T-helper 2 cell treated with Interferon-gamma antibody and Interleukin-4, amounts not matched to agents 5 μg/mL and 100 μg/mL, for 36 hours (primary cell): ENCODE measurements around the gene SLC22A5.

Experiments
- DNase-seq: peaks from one replicate; pipeline ENCODE4 v3.0.0; 2021; ENCODE audit warnings: low spot score
- H3K27ac Mint-ChIP-seq: one replicate; pipeline ENCODE4 v1.8.0; 2021; ENCODE audit warnings: mild to moderate bottlenecking, mixed read lengths
- H3K27me3 Mint-ChIP-seq: one replicate; pipeline ENCODE4 v1.8.0; 2021; ENCODE audit warnings: low read depth, mixed read lengths
- H3K36me3 Mint-ChIP-seq: one replicate; pipeline ENCODE4 v1.8.0; 2021; ENCODE audit warnings: low read depth, mixed read lengths
- H3K4me1 Mint-ChIP-seq: one replicate; pipeline ENCODE4 v1.8.0; 2021; ENCODE audit warnings: low read depth, mixed read lengths
- H3K4me3 Mint-ChIP-seq: one replicate; pipeline ENCODE4 v1.8.0; 2022; ENCODE audit warnings: mild to moderate bottlenecking, moderate library complexity, mixed read lengths
- H3K9me3 Mint-ChIP-seq: one replicate; pipeline ENCODE4 v1.8.0; 2021; ENCODE audit warnings: mixed read lengths

SLC22A5 gene

GRCh38 chr5:132417889-132418485 is 48.5 kb downstream of the SLC22A5 start:
- peak overlapping the region; percentile 38 for H3K27ac Mint-ChIP-seq
- H3K4me3 Mint-ChIP-seq = no peak overlapping the region
- H3K27me3 Mint-ChIP-seq = no peaks in the 10 kb centered on the region
- H3K36me3 Mint-ChIP-seq = peaks cover 78% of the 10 kb centered on the region
- no peak for DNase-seq
- peaks cover 70% of the 10 kb centered on the region for H3K4me1 Mint-ChIP-seq
- H3K9me3 Mint-ChIP-seq = no peaks in the 10 kb centered on the region

GRCh38 chr5:132418881-132419280 is 49.4 kb downstream of the SLC22A5 start:
- DNase-seq = no peak
- H3K4me1 Mint-ChIP-seq = peaks cover 70% of the 10 kb centered on the region
- peaks cover 77% of the 10 kb centered on the region for H3K36me3 Mint-ChIP-seq
- H3K9me3 Mint-ChIP-seq = no peaks in the 10 kb centered on the region
- H3K27ac Mint-ChIP-seq = peak overlapping the region; percentile 82
- peak overlapping the region; percentile 80 for H3K4me3 Mint-ChIP-seq
- H3K27me3 Mint-ChIP-seq = no peaks in the 10 kb centered on the region

- no peaks in the 10 kb centered on the region for H3K27me3 Mint-ChIP-seq
- H3K4me3 Mint-ChIP-seq = peak overlapping the region; percentile 80
- H3K4me1 Mint-ChIP-seq = peaks cover 70% of the 10 kb centered on the region
- DNase-seq = peak; percentile 68
- no peaks in the 10 kb centered on the region for H3K9me3 Mint-ChIP-seq
- H3K36me3 Mint-ChIP-seq = peaks cover 77% of the 10 kb centered on the region
- peak overlapping the region; percentile 82 for H3K27ac Mint-ChIP-seq
Measured at GRCh38 chr5:132419502-132420468, 50.3 kb downstream of the SLC22A5 start.

- peaks cover 77% of the 10 kb centered on the region for H3K36me3 Mint-ChIP-seq
- no peak for DNase-seq
- H3K27ac Mint-ChIP-seq = peak overlapping the region; percentile 82
- no peaks in the 10 kb centered on the region for H3K9me3 Mint-ChIP-seq
- H3K27me3 Mint-ChIP-seq = no peaks in the 10 kb centered on the region
- peak overlapping the region; percentile 80 for H3K4me3 Mint-ChIP-seq
- peaks cover 77% of the 10 kb centered on the region for H3K4me1 Mint-ChIP-seq
Measured at GRCh38 chr5:132420706-132421272, 51.3 kb downstream of the SLC22A5 start.

- H3K9me3 Mint-ChIP-seq = no peaks in the 10 kb centered on the region
- DNase-seq = no peak
- H3K4me3 Mint-ChIP-seq = peak overlapping the region; percentile 80
- H3K27me3 Mint-ChIP-seq = no peaks in the 10 kb centered on the region
- H3K36me3 Mint-ChIP-seq = peaks cover 73% of the 10 kb centered on the region
- H3K4me1 Mint-ChIP-seq = peaks cover 79% of the 10 kb centered on the region
- H3K27ac Mint-ChIP-seq = peak overlapping the region; percentile 82
Measured at GRCh38 chr5:132421462-132421861, 52.0 kb downstream of the SLC22A5 start.

- H3K4me3 Mint-ChIP-seq = peak overlapping the region; percentile 64
- peaks cover 87% of the 10 kb centered on the region for H3K4me1 Mint-ChIP-seq
- no peaks in the 10 kb centered on the region for H3K9me3 Mint-ChIP-seq
- no peaks in the 10 kb centered on the region for H3K27me3 Mint-ChIP-seq
- H3K27ac Mint-ChIP-seq = peak overlapping the region; percentile 82
- peaks cover 63% of the 10 kb centered on the region for H3K36me3 Mint-ChIP-seq
- DNase-seq = no peak
Measured at GRCh38 chr5:132422720-132423437, 53.4 kb downstream of the SLC22A5 start.

- Mint-ChIP-seq H3K27ac (peak overlapping the region; percentile 82), H3K4me1 (peaks cover 88% of the 10 kb centered on the region), H3K9me3 (no peaks in the 10 kb centered on the region), H3K4me3 (peak overlapping the region; percentile 64), H3K27me3 (no peaks in the 10 kb centered on the region), H3K36me3 (peaks cover 62% of the 10 kb centered on the region)
- no peak for DNase-seq
Measured at GRCh38 chr5:132423438-132423898, 54.0 kb downstream of the SLC22A5 start.

- H3K4me3 Mint-ChIP-seq = peak overlapping the region; percentile 63
- no peak for DNase-seq
- no peaks in the 10 kb centered on the region for H3K9me3 Mint-ChIP-seq
- H3K4me1 Mint-ChIP-seq = peaks cover 87% of the 10 kb centered on the region
- H3K27ac Mint-ChIP-seq = peak overlapping the region; percentile 84
- H3K27me3 Mint-ChIP-seq = no peaks in the 10 kb centered on the region
- H3K36me3 Mint-ChIP-seq = peaks cover 60% of the 10 kb centered on the region
Measured at GRCh38 chr5:132424167-132424880, 54.8 kb downstream of the SLC22A5 start.

- Mint-ChIP-seq H3K27ac (peak overlapping the region; percentile 87), H3K27me3 (no peaks in the 10 kb centered on the region), H3K9me3 (no peaks in the 10 kb centered on the region), H3K4me1 (peaks cover 84% of the 10 kb centered on the region), H3K36me3 (peaks cover 59% of the 10 kb centered on the region), H3K4me3 (peak overlapping the region; percentile 63)
- peak; percentile 84 for DNase-seq
Measured at GRCh38 chr5:132425009-132425937, 55.8 kb downstream of the SLC22A5 start.

- Mint-ChIP-seq H3K36me3 (peaks cover 59% of the 10 kb centered on the region), H3K4me1 (peaks cover 84% of the 10 kb centered on the region), H3K27ac (peak overlapping the region; percentile 87), H3K27me3 (no peaks in the 10 kb centered on the region), H3K9me3 (no peaks in the 10 kb centered on the region), H3K4me3 (peak overlapping the region; percentile 63)
- DNase-seq = no peak
Measured at GRCh38 chr5:132425975-132426524, 56.5 kb downstream of the SLC22A5 start.

GRCh38 chr5:132426525-132427138 is 57.1 kb downstream of the SLC22A5 start:
- Mint-ChIP-seq H3K4me3 (peak overlapping the region; percentile 63), H3K4me1 (peaks cover 84% of the 10 kb centered on the region), H3K27ac (peak overlapping the region; percentile 87), H3K9me3 (no peaks in the 10 kb centered on the region), H3K36me3 (peaks cover 58% of the 10 kb centered on the region), H3K27me3 (no peaks in the 10 kb centered on the region)
- peak; percentile 85 for DNase-seq
